Esophagus squamous epithelium (tissue), 4 donors: Measurements from ENCODE around the gene KCNJ10.

ENCODE experiments used
- CTCF ChIP-seq, 6 experiments: fragments of 450-650 bp in 4 of 6; fragments of 200-600 bp in 2 of 6; sonication (generic) in 2 of 6; IDR thresholded peaks; one replicate each; pipeline ENCODE4 v1.5.1; 2016 to 2019; ENCODE audit warnings: antibody characterized with exemption in 6 of 6, mild to moderate bottlenecking in 4 of 6, moderate library complexity in 4 of 6
- POLR2A ChIP-seq, 4 donors: fragments of 450-650 bp; IDR thresholded peaks; one replicate each; pipeline ENCODE4 v1.6.1; 2017; ENCODE audit warnings: antibody characterized with exemption in 4 of 4, mild to moderate bottlenecking in 4 of 4, moderate library complexity in 3 of 4

DNA sequence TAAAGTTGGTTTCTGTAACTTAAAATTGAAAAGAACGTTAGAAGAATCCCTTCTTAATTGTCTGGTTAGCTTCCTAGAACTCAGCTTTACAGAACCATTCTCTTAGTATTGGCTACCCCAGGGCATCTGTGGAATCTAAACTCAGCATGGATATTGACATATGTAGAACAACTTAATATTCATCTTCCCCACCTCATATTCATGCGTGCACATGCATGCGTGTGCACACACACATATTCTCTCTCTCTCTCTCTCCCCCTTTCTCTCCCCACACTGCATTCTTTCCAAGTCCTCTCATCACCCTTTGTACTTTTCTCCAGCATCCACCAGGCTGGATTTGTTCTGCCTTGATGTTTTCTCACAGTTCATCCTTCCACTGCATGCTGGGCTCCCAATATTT is 51.6 kb downstream of the KCNJ10 start:
- TF ChIP-seq CTCF (IDR thresholded peaks at IDR 0.05) (no peak), POLR2A (IDR thresholded peaks at IDR 0.05) (no peak)
